SK-N-SH (cell line): Measurements from ENCODE around the gene SHROOM3. TPM values are rescaled to one million over a fixed set of nuclear protein-coding genes. Genes with fewer than 3 reads are reported as not detected.

ENCODE experiments used
- CTCF ChIA-PET: fragments of 300-600, 350-600 bp; formaldehyde crosslinking; extraction: SDS; loops from one replicate; lab custom pipeline; 2021; lab: Yijun Ruan, JAX
- POLR2A ChIA-PET: fragments of 350-600 bp; sonication (Branson Sonifier 250); formaldehyde crosslinking; extraction: SDS; loops from one replicate; lab custom pipeline; 2020; ENCODE audit warnings: antibody characterized with exemption, inconsistent platforms; lab: Yijun Ruan, JAX
- DNase-seq: peaks from one replicate; pipeline ENCODE4 v3.0.0; 2012
- H2AFZ ChIP-seq: fragments of 200-600 bp; sonication (generic); 2 replicates; pipeline ENCODE4 v1.8.1; 2016; ENCODE audit warnings: antibody characterized with exemption, mild to moderate bottlenecking, low read depth
- H3F3A ChIP-seq: fragments of 200-600 bp; sonication (generic); replicated peaks from 2 replicates; pipeline ENCODE3; 2016; ENCODE audit warnings: antibody characterized with exemption, mild to moderate bottlenecking; ENCODE audit not compliant: insufficient read depth
- H3K27ac ChIP-seq, 2 experiments: fragments of 200-500 bp in 1 of 2; fragments of 200-600 bp in 1 of 2; sonication (Bioruptor generic) in 1 of 2; sonication (generic), shearing (Covaris generic) in 1 of 2; 2 replicates each; pipeline versions ENCODE4 v1.5.1 to v1.6.1; 2014 to 2016; ENCODE audit warnings: low read depth in 2 of 2, inconsistent platforms in 1 of 2, low read length in 1 of 2, mild to moderate bottlenecking in 1 of 2, mixed read lengths in 1 of 2
- H3K27me3 ChIP-seq: fragments of 200-600 bp; sonication (generic), shearing (Covaris generic); 2 replicates; pipeline ENCODE4 v1.6.1; 2016; ENCODE audit warnings: mixed run types; ENCODE audit not compliant: insufficient read depth
- H3K36me3 ChIP-seq, 2 experiments: fragments of 200-500 bp in 1 of 2; fragments of 200-600 bp in 1 of 2; sonication (Bioruptor generic) in 1 of 2; sonication (generic) in 1 of 2; replicated peaks in 1 of 2; 2 replicates each; pipeline versions ENCODE3 to v1.5.1; 2014 to 2016; ENCODE audit warnings: low read length in 1 of 2, mild to moderate bottlenecking in 1 of 2; ENCODE audit not compliant: insufficient read depth in 2 of 2, control insufficient read depth in 1 of 2
- H3K4me1 ChIP-seq, 2 experiments: fragments of 200-500 bp in 1 of 2; fragments of 200-600 bp in 1 of 2; sonication (Bioruptor generic) in 1 of 2; sonication (generic), shearing (Covaris generic) in 1 of 2; 2 replicates each; pipeline versions ENCODE4 v1.5.1 to v1.6.1; 2014 to 2016; ENCODE audit warnings: low read depth in 1 of 2, low read length in 1 of 2, mixed run types in 1 of 2; ENCODE audit not compliant: insufficient read depth in 2 of 2, control insufficient read depth in 1 of 2
- H3K4me2 ChIP-seq: fragments of 200-600 bp; sonication (generic), shearing (Covaris generic); 2 replicates; pipeline ENCODE4 v1.6.1; 2017; ENCODE audit warnings: mixed run types
- H3K4me3 ChIP-seq, 2 experiments: fragments of 200-500 bp in 1 of 2; fragments of 200-600 bp in 1 of 2; sonication (Bioruptor generic) in 1 of 2; sonication (generic), shearing (Covaris generic) in 1 of 2; 2 replicates each; pipeline versions ENCODE4 v1.5.1 to v1.8.1; 2014 to 2016; ENCODE audit warnings: low read depth in 2 of 2, inconsistent platforms in 1 of 2, low read length in 1 of 2, mild to moderate bottlenecking in 1 of 2, mixed read lengths in 1 of 2, moderate library complexity in 1 of 2
- H3K79me2 ChIP-seq: fragments of 200-600 bp; sonication (generic); 2 replicates; pipeline ENCODE4 v1.8.1; 2017; ENCODE audit warnings: mild to moderate bottlenecking; ENCODE audit not compliant: insufficient read depth
- H3K9ac ChIP-seq: fragments of 200-600 bp; sonication (generic); 2 replicates; pipeline ENCODE4 v1.6.1; 2017; ENCODE audit warnings: mixed run types
- H3K9me2 ChIP-seq: fragments of 200-600 bp; sonication (generic); 2 replicates; pipeline ENCODE4 v1.6.1; 2017; ENCODE audit warnings: mixed run types
- H3K9me3 ChIP-seq: fragments of 200-600 bp; sonication (generic); 2 replicates; pipeline ENCODE4 v1.6.1; 2017; ENCODE audit warnings: mixed run types, mild to moderate bottlenecking, moderate library complexity
- H4K20me1 ChIP-seq: fragments of 200-600 bp; sonication (generic); 2 replicates; pipeline ENCODE4 v1.6.1; 2017; ENCODE audit warnings: mild to moderate bottlenecking, mixed run types; ENCODE audit not compliant: insufficient read depth
- CHD2 ChIP-seq: fragments of 150-350 bp; IDR thresholded peaks from 2 replicates; pipeline ENCODE4 v1.6.1; 2018; ENCODE audit warnings: low read length; ENCODE audit not compliant: partially characterized antibody
- EZH2phosphoT487 ChIP-seq: fragments of 200-600 bp; sonication (generic); IDR thresholded peaks from 2 replicates; pipeline ENCODE4 v1.6.1; 2017; ENCODE audit warnings: low read depth, mixed run types, mild to moderate bottlenecking, antibody characterized with exemption, moderate library complexity, borderline replicate concordance
- FOXJ3 ChIP-seq: sonication (generic); formaldehyde crosslinking; IDR thresholded peaks from 2 replicates; pipeline ENCODE4 v1.5.1; 2020; ENCODE audit warnings: mild to moderate bottlenecking, missing genetic modification reagents
- GATA2 ChIP-seq: sonication (generic); formaldehyde crosslinking; IDR thresholded peaks from 2 replicates; pipeline ENCODE4 v1.5.0; 2020; ENCODE audit warnings: mild to moderate bottlenecking, missing genetic modification reagents
- JUND ChIP-seq: IDR thresholded peaks from 2 replicates; pipeline ENCODE4 v1.4.0; 2012
- MXI1 ChIP-seq: IDR thresholded peaks from 2 replicates; pipeline ENCODE4 v1.6.1; 2012; ENCODE audit warnings: mild to moderate bottlenecking, low read depth, low read length, improper control_type of control experiment
- NFIC ChIP-seq: IDR thresholded peaks from 2 replicates; pipeline ENCODE4 v1.4.0; 2012; ENCODE audit warnings: borderline replicate concordance
- POLR2AphosphoS5 ChIP-seq: IDR thresholded peaks from 2 replicates; pipeline ENCODE4 v1.6.1; 2012; ENCODE audit warnings: low read depth, low read length
- RAD21 ChIP-seq: IDR thresholded peaks from 2 replicates; pipeline ENCODE4 v1.6.1; 2012; ENCODE audit warnings: mild to moderate bottlenecking, low read length
- RCOR1 ChIP-seq: fragments of 150-350 bp; IDR thresholded peaks from 2 replicates; pipeline ENCODE4 v1.6.1; 2017; ENCODE audit warnings: antibody characterized with exemption, low read length
- RXRA ChIP-seq: IDR thresholded peaks from 2 replicates; pipeline ENCODE4 v1.4.0; 2012; ENCODE audit warnings: low read depth, mild to moderate bottlenecking, borderline replicate concordance
- SMC3 ChIP-seq: IDR thresholded peaks from 2 replicates; pipeline ENCODE4 v1.6.1; 2012; ENCODE audit warnings: low read depth, low read length, improper control_type of control experiment
- TAF1 ChIP-seq: IDR thresholded peaks from 2 replicates; pipeline ENCODE4 v1.6.1; 2012; ENCODE audit warnings: low read depth, mild to moderate bottlenecking, low read length, moderate library complexity, borderline replicate concordance
- USF1 ChIP-seq: IDR thresholded peaks from 2 replicates; pipeline ENCODE4 v1.4.0; 2012; ENCODE audit warnings: low read depth, borderline replicate concordance
- YY1 ChIP-seq: IDR thresholded peaks from 2 replicates; pipeline ENCODE4 v1.4.0; 2012; ENCODE audit warnings: low read depth, mild to moderate bottlenecking
- WGBS: methylation state at CpG from one replicate; pipeline ENCODE4 v1.1.6; 2017; ENCODE audit warnings: low lambda C conversion rate; 5-methylcytosine and 5-hydroxymethylcytosine counted together
- polyA plus RNA-seq, 3 experiments: library from polyadenylated mRNA; depleted of rRNA; stranded (reverse); fragments of >200 nt; gene quantifications; 2 replicates each; pipeline ENCODE4 v1.2.3, GENCODE V29; 2012
- TF ChIP-seq, protein P1 (sequence below): fragments of 200-600 bp; sonication (generic); IDR thresholded peaks from 2 replicates; pipeline ENCODE4 v1.6.1; 2017; ENCODE audit warnings: antibody characterized with exemption, mild to moderate bottlenecking, moderate library complexity

SHROOM3 gene
- polyA plus RNA-seq, 1 of the 3 experiments (the other 2 are of a cell fraction), result 4.3 TPM

DNA sequence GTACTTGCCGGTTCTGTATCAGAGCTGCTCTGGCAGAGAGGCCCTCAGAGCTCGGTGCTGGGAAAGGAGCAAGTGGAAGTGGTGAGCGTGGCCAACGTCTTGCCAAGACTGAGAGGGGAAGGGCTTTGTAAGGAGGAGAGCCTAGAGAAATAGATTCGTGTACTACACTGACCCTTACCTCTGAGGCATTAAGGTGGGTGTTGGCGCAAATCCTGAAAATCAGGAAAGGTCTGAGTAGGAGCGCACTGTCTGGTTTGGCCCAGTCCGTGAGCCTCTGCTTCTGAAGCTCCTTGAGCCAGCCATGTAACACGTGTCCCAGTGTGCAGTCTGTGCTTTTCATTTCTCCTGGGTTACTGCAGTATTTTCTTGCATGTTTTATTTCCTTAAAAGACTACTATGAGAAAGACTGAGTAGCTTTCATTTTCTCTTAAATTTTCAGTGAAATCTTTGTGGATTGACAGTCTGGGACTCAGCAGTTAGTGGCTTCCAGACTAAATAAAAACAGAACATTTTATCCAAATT lies 322.4 kb downstream of the SHROOM3 start (continued):
- TF ChIP-seq RXRA (no peak), CHD2 (no peak), EZH2phosphoT487 (no peak), MXI1 (no peak)

- ChIA-PET CTCF (interaction anchor here (0.6 to 3.6 kb wide), 28 partner anchors 9 to 767 kb away, joined by 3 to 11 read pairs (median 4); partner anchors contain the start of genes CCDC158, SDAD1 and STBD1), POLR2A (no interaction called here)
- Histone ChIP-seq H3K9me3 (no peaks in the 10 kb centered on the region), H3K9ac (peak overlapping the region; percentile 8), H2AFZ (no peak overlapping the region), H3K4me3 (no peak overlapping the region; a peak in 1 of 4 replicates), H3K27me3 (no peaks in the 10 kb centered on the region), H3K4me1 (peaks cover 10 to 25% of the 10 kb centered on the region in 2 experiments), H3K4me2 (no peak overlapping the region), H3K36me3 (peaks cover 43 to 75% of the 10 kb centered on the region in 2 experiments), H3K9me2 (no peaks in the 10 kb centered on the region), H4K20me1 (no peaks in the 10 kb centered on the region), H3K79me2 (peaks cover 28% of the 10 kb centered on the region; the same call in 1 of the 2 replicates), H3F3A (peaks cover 22% of the 10 kb centered on the region), H3K27ac (peak overlapping the region; percentile 43 to 47; a peak in 3 of 4 replicates)
- WGBS, result 1% methylated on average over 4 of the region's 4 CpGs
- DNase-seq, result peak; percentile 71
- TF ChIP-seq JUND (0 out of 2 replicates have a peak, but pooled peaks have one; percentile 7), SMC3 (peak; percentile 66), NFIC (peak; percentile 64), POLR2AphosphoS5 (no peak), CHD2 (peak; percentile 51), GATA2 (no peak), USF1 (no peak), RAD21 (peak; percentile 71), RCOR1 (no peak), FOXJ3 (CRISPR knock-in tag) (no peak), TAF1 (no peak), YY1 (peak; percentile 68; the same call in 1 of the 2 replicates), RXRA (no peak)
- TF ChIP-seq, protein P1, sequence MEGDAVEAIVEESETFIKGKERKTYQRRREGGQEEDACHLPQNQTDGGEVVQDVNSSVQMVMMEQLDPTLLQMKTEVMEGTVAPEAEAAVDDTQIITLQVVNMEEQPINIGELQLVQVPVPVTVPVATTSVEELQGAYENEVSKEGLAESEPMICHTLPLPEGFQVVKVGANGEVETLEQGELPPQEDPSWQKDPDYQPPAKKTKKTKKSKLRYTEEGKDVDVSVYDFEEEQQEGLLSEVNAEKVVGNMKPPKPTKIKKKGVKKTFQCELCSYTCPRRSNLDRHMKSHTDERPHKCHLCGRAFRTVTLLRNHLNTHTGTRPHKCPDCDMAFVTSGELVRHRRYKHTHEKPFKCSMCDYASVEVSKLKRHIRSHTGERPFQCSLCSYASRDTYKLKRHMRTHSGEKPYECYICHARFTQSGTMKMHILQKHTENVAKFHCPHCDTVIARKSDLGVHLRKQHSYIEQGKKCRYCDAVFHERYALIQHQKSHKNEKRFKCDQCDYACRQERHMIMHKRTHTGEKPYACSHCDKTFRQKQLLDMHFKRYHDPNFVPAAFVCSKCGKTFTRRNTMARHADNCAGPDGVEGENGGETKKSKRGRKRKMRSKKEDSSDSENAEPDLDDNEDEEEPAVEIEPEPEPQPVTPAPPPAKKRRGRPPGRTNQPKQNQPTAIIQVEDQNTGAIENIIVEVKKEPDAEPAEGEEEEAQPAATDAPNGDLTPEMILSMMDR, result peak; percentile 92
- TF ChIP-seq, all 33 proteins: peak for 7
These were observed 323.4 kb downstream of the SHROOM3 start for GRCh38 chr4:76758290-76758882.
